Naive thymus-derived CD8-positive, alpha-beta T cell (primary cell): ENCODE results near the gene IGFBP6. TPM values are rescaled to one million over a fixed set of nuclear protein-coding genes. Genes with fewer than 3 reads are reported as not detected.
A peak's percentile ranks its signal among the peaks of the same experiment; 100 is the strongest.

ENCODE experiments used
- ATAC-seq, 2 donors: fragments of 150-1000 bp; cut with Tn5 transposase in 1 of 2; sonication (Bioruptor Pico), chemical (Tn5 transposase) in 1 of 2; 1 replicate in 1 of 2; 2 replicates in 1 of 2; pipeline ENCODE4 v1.10.0; 2021; ENCODE audit warnings: mild to moderate bottlenecking in 2 of 2, moderate library complexity in 2 of 2
- POLR2A ChIA-PET: fragments of 350-600 bp; sonication (Branson Sonifier 250); formaldehyde crosslinking; loops from one replicate; lab custom pipeline; 2021; ENCODE audit warnings: antibody characterized with exemption; lab: Charles Lee
- DNase-seq, 10 donors: peaks; one replicate each; pipeline versions ENCODE4 v3.0.0 to v3.0.0-alpha.2; 2020 to 2022
- H3K27ac Mint-ChIP-seq, 10 donors: one replicate each; pipeline ENCODE4 v1.8.0; 2020 to 2022; ENCODE audit warnings: mild to moderate bottlenecking in 10 of 10, mixed read lengths in 10 of 10, moderate library complexity in 4 of 10, inconsistent platforms in 1 of 10
- H3K27me3 Mint-ChIP-seq, 5 donors: one replicate each; pipeline ENCODE4 v1.8.0; 2021 to 2022; ENCODE audit warnings: mixed read lengths in 5 of 5
- H3K36me3 Mint-ChIP-seq, 3 donors: one replicate each; pipeline ENCODE4 v1.8.0; 2020 to 2022; ENCODE audit warnings: mixed read lengths in 3 of 3, mild to moderate bottlenecking in 2 of 3, inconsistent platforms in 1 of 3
- H3K4me1 Mint-ChIP-seq, 4 donors: one replicate each; pipeline ENCODE4 v1.8.0; 2021 to 2022; ENCODE audit warnings: mixed read lengths in 4 of 4
- H3K4me3 Mint-ChIP-seq, 10 donors: one replicate each; pipeline ENCODE4 v1.8.0; 2020 to 2022; ENCODE audit warnings: mild to moderate bottlenecking in 10 of 10, mixed read lengths in 10 of 10, moderate library complexity in 6 of 10, inconsistent platforms in 1 of 10
- H3K9me3 Mint-ChIP-seq, 9 donors: one replicate each; pipeline ENCODE4 v1.8.0; 2020 to 2022; ENCODE audit warnings: mixed read lengths in 9 of 9, mild to moderate bottlenecking in 3 of 9, inconsistent platforms in 1 of 9, moderate library complexity in 1 of 9
- microRNA-seq: library from miRNA; unstranded; fragments of <30 nt; microRNA quantifications from one replicate; pipeline ENCODE4 v1.2.0, GENCODE V29; 2022; ENCODE audit warnings: borderline microRNAs expressed
- polyA plus RNA-seq, 3 donors: library from polyadenylated mRNA; unstranded; fragments of 300-500 nt; fragmentation: Illumina TruSeq; gene quantifications; one replicate each; pipeline ENCODE4 v1.2.3, GENCODE V29; 2021
- total RNA-seq, 8 experiments: library from RNA in 2 of 8; stranded (reverse) in 2 of 8; gene quantifications; one replicate each; pipeline ENCODE4 v1.2.3 and lab custom pipeline; 2021 to 2026

IGFBP6 gene
- total and polyA plus RNA-seq, 5 experiments from 2014 or later: 0.65 to 16.9 (median 12.2) TPM; not detected in 1

- POLR2A ChIA-PET: no interaction called here
- no peaks in the 10 kb centered on the region for H3K4me1 Mint-ChIP-seq
- H3K27me3 Mint-ChIP-seq: no peaks in the 10 kb centered on the region
- no peaks in the 10 kb centered on the region for H3K36me3 Mint-ChIP-seq
- H3K9me3 Mint-ChIP-seq: no peaks in the 10 kb centered on the region
- DNase-seq (no peak), ATAC-seq (no peak)
- H3K27ac Mint-ChIP-seq: no peak overlapping the region
- no peak overlapping the region for H3K4me3 Mint-ChIP-seq
Observed at GRCh38 chr12:53145383-53146260, 48.2 kb downstream of the IGFBP6 start.

GRCh38 chr12:53147181-53147580, 49.7 kb downstream of the IGFBP6 start:
- H3K4me1 Mint-ChIP-seq: no peaks in the 10 kb centered on the region
- no peaks in the 10 kb centered on the region for H3K27me3 Mint-ChIP-seq
- POLR2A ChIA-PET: no interaction called here
- no peaks in the 10 kb centered on the region for H3K36me3 Mint-ChIP-seq
- H3K27ac Mint-ChIP-seq: no peak overlapping the region
- H3K9me3 Mint-ChIP-seq: no peaks in the 10 kb centered on the region
- ATAC-seq (no peak), DNase-seq (no peak)
- H3K4me3 Mint-ChIP-seq: no peak overlapping the region

DNA sequence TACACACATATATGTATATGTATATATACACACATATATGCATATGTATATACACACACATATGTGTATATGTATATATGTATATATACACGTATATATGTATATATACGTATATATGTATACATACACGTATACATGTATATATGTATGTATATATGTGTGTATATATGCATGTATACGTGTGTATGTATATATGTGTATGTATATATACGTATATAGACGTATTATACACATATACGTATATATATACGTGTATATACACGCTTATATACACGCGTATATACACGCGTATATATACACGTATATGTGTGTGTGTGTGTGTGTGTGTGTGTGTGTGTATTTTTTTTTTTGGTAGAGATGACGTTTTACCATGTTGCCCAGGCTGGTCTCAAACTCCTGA, 50.2 kb downstream of the IGFBP6 start:
- no peak for ATAC-seq
- Mint-ChIP-seq H3K4me1 (no peaks in the 10 kb centered on the region), H3K27me3 (no peaks in the 10 kb centered on the region), H3K9me3 (no peaks in the 10 kb centered on the region), H3K4me3 (no peak overlapping the region), H3K27ac (no peak overlapping the region), H3K36me3 (no peaks in the 10 kb centered on the region)
- POLR2A ChIA-PET: no interaction called here
- DNase-seq: no peak

DNA sequence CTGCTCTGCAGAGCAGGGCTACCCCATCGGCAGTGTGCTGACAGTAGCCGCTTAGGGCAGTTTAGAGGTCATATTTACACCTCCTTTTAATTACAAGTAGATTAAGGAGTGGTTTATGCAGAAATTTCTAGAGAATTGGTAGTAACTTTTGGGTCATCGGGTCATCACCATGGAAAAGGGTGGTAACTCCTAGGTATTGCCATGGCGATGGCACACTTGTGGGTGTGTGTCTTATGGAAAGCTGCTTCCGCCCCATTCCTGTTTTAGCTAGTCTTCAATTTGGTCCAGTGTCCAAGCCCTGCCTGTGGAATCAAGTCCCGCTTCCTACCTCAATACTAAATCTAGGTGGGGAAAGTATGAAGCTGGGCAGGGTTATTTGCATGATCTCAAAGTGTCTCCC, 53.6 kb downstream of the IGFBP6 start:
- no peak for ATAC-seq
- peak overlapping the region in 1 of 10 donors; percentile 10 for H3K27ac Mint-ChIP-seq
- H3K4me3 Mint-ChIP-seq: no peak overlapping the region
- no peak for DNase-seq
- H3K9me3 Mint-ChIP-seq: no peaks in the 10 kb centered on the region
- H3K36me3 Mint-ChIP-seq: no peaks in the 10 kb centered on the region
- POLR2A ChIA-PET: no interaction called here
- H3K4me1 Mint-ChIP-seq: no peaks in the 10 kb centered on the region
- no peaks in the 10 kb centered on the region for H3K27me3 Mint-ChIP-seq

Small RNA genes within 50 kb of the gene (microRNA-seq; reads per million reads assigned to microRNA genes)
- not detected for gene MIR6757

Other genes with a start within 250 kb of the IGFBP6 start
- not detected for gene KRT78, start 248.7 kb upstream of the IGFBP6 start, total RNA-seq
- not detected for gene KRT78, start 248.7 kb upstream of the IGFBP6 start, polyA plus RNA-seq
- gene KRT8, start 192.6 kb upstream of the IGFBP6 start, total RNA-seq: under 1 TPM; 0.52 to 0.66 TPM
- not detected for gene KRT8, start 192.6 kb upstream of the IGFBP6 start, polyA plus RNA-seq
- gene KRT18, start 148.5 kb upstream of the IGFBP6 start, total RNA-seq: 10 to 100 TPM in 1 of 2 experiments, 1 to 10 TPM in 1; 9.7 to 10.6 TPM
- gene KRT18, start 148.5 kb upstream of the IGFBP6 start, polyA plus RNA-seq: 1 to 10 TPM; 3.5 to 9.3 (median 9.0) TPM
- 100 to 1,000 TPM; 752 to 804 TPM for gene EIF4B, start 91.2 kb upstream of the IGFBP6 start, total RNA-seq
- 100 to 1,000 TPM; 116 to 146 (median 124) TPM for gene EIF4B, start 91.2 kb upstream of the IGFBP6 start, polyA plus RNA-seq
- 1 to 10 TPM; 2.4 to 3.0 TPM for gene TNS2, start 47.6 kb upstream of the IGFBP6 start, total RNA-seq
- under 1 TPM in 2 of 3 donors, not detected in 1; 0.13 to 0.19 TPM for gene TNS2, start 47.6 kb upstream of the IGFBP6 start, polyA plus RNA-seq
- gene SPRYD3, start 18.3 kb upstream of the IGFBP6 start, total RNA-seq: 10 to 100 TPM; 47.8 to 50.0 TPM
- 10 to 100 TPM; 49.4 to 53.2 (median 51.7) TPM for gene SPRYD3, start 18.3 kb upstream of the IGFBP6 start, polyA plus RNA-seq
- gene SOAT2, start 5.8 kb downstream of the IGFBP6 start, total RNA-seq: under 1 TPM; 0.42 to 0.80 TPM
- gene SOAT2, start 5.8 kb downstream of the IGFBP6 start, polyA plus RNA-seq: under 1 TPM; 0.67 to 0.77 (median 0.71) TPM
- 100 to 1,000 TPM; 112 to 113 TPM for gene ZNF740, start 83.1 kb downstream of the IGFBP6 start, total RNA-seq
- gene ZNF740, start 83.1 kb downstream of the IGFBP6 start, polyA plus RNA-seq: 1 to 10 TPM; 2.8 to 3.5 (median 3.1) TPM
- gene CSAD, start 83.3 kb downstream of the IGFBP6 start, total RNA-seq: 10 to 100 TPM; 50.8 to 53.4 TPM
- gene CSAD, start 83.3 kb downstream of the IGFBP6 start, polyA plus RNA-seq: 1 to 10 TPM; 1.1 to 1.3 (median 1.2) TPM
- gene ITGB7, start 109.6 kb downstream of the IGFBP6 start, total RNA-seq: 100 to 1,000 TPM; 353 to 362 TPM
- gene ITGB7, start 109.6 kb downstream of the IGFBP6 start, polyA plus RNA-seq: 100 to 1,000 TPM; 202 to 219 (median 206) TPM
- gene RARG, start 134.5 kb downstream of the IGFBP6 start, total RNA-seq: 10 to 100 TPM; 57.8 to 60.4 TPM
- gene RARG, start 134.5 kb downstream of the IGFBP6 start, polyA plus RNA-seq: 10 to 100 TPM in 1 of 3 donors, 1 to 10 TPM in 2; 1.6 to 12.7 (median 3.8) TPM
- gene ESPL1, start 170.6 kb downstream of the IGFBP6 start, total RNA-seq: under 1 TPM; 0.27 to 0.81 TPM
- not detected for gene ESPL1, start 170.6 kb downstream of the IGFBP6 start, polyA plus RNA-seq
- gene PFDN5, start 197.9 kb downstream of the IGFBP6 start, total RNA-seq: 100 to 1,000 TPM; 663 to 692 TPM
- 1,000 to 10,000 TPM; 1,657 to 1,928 (median 1,896) TPM for gene PFDN5, start 197.9 kb downstream of the IGFBP6 start, polyA plus RNA-seq
- 10 to 100 TPM; 48.3 to 53.5 TPM for gene MYG1, start 202.0 kb downstream of the IGFBP6 start, total RNA-seq
- gene MYG1, start 202.0 kb downstream of the IGFBP6 start, polyA plus RNA-seq: 10 to 100 TPM; 64.4 to 81.2 (median 68.6) TPM
- 10 to 100 TPM; 66.8 to 68.2 TPM for gene AAAS, start 223.9 kb downstream of the IGFBP6 start, total RNA-seq
- gene AAAS, start 223.9 kb downstream of the IGFBP6 start, polyA plus RNA-seq: 10 to 100 TPM; 34.1 to 57.2 (median 39.3) TPM
- gene SP7, start 238.7 kb downstream of the IGFBP6 start, total RNA-seq: not detected
- under 1 TPM in 1 of 3 donors, not detected in 2; 0.05 TPM for gene SP7, start 238.7 kb downstream of the IGFBP6 start, polyA plus RNA-seq